Activated T-helper 1 cell treated with Interleukin-2 at 50 U/mL for 16 hours (primary cell): ENCODE results near the gene ARHGDIB.

Experiments used
- DNase-seq: peaks from one replicate; pipeline ENCODE4 v3.0.0-alpha.2; 2020; ENCODE audit warnings: low read depth

Gene ARHGDIB

DNA sequence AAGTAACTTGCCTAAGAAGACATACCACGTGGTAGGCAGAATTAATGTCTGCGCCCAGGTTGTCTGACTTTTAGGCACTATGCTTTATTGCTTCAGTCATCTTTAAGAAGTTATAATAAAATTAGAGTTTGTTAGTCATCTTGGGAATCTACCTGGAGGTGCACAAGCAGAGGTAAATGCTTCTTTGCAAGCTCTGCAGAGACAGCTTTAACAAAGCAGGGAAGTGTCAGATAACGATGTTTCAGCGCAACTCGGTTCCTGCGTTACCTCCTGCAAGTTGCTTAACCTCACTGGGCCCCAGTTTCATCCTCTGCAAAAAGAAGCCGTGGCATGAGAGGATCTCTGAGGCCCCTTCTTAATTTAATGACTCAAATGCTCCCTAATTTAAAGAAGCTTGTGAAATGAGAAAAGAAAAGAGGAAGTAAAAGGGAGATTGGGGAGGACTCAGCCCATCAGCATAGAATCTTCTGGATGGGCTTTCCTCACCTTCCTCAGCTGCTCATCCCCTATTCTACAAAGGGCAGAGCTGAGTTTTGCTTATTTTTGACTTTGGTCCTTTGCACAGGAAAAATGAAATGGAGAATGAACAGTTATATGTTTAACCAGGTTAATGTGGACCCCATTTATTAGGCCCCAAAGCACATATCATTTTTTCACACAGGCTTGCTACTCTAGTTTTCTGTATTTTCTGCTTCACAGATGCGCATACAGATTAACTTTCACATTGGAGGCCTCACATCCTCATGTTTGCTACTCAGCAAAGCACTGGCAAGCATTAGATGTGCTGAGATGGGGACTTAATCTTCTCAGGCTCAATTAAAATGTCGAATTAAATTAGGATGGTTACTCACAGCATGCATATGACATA is 5.1 kb downstream of the ARHGDIB start:
- DNase-seq: no peak

DNA sequence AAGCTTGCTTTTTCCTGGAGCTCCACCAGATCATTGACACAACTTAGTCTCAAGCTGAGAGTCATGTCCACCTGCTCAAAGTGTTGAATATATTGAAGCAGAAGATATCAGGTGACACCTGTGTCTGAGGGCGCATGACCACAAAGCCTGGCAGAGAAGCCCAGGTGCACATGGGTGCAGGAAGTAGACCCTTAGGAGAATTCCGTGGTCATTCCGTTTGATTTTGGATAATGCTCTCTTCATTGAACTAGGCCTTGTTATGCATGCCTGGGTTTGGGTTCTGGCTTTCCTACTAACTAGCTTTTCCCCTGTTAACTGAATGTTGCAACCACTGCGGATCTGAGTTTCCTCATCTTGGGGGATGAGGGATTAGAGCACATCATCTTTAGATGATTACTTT is 7.1 kb downstream of the ARHGDIB start:
- DNase-seq: no peak

DNA sequence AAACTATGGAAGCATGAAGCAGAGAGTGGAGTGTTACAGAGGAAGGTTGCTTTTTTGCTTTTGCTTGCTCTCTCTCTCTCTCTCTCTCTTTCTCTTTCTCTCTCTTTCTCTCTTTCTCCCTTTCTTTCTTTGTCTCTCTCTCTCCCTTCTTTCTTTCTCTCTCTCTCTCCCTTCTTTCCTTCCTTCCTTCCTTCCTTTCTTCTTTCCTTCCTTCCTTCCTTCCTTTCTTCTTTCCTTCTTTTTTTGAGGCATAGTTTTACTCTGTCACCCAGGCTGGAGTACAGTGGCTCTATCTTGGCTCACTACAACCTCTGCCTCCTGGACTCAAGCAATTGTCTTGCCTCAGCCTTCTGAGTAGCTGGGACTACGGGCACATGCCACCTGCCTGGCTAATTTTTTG is 7.6 kb downstream of the ARHGDIB start:
- DNase-seq: no peak

DNA sequence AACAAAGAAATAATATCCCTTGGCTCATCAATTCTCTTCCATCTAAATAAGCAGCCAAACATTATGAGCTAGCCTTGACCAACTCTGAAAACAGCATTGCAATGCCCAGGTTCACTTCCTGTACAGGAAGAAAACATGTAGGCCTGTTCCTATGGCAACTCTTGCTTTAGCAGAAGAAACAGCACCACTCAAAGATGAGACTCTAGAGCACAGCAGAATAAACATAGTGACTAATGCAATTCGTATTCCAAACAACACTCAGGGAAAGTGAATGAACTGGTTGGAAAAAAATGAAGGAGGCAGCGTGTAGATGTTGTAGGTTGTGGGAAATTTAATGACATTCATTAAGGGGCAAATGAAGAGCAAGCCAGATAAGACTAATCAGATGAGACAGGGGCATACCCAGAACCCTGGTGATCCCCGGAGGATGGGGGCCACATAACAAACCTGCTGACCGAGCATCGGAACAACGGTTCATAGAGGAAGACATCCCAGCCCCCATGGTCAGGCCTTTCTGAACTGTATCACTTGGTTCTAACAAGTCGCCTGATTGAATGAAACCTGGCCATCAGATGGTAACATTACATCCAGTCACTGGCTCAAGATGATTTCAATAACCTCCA is 9.0 kb downstream of the ARHGDIB start:
- DNase-seq: no peak

DNA sequence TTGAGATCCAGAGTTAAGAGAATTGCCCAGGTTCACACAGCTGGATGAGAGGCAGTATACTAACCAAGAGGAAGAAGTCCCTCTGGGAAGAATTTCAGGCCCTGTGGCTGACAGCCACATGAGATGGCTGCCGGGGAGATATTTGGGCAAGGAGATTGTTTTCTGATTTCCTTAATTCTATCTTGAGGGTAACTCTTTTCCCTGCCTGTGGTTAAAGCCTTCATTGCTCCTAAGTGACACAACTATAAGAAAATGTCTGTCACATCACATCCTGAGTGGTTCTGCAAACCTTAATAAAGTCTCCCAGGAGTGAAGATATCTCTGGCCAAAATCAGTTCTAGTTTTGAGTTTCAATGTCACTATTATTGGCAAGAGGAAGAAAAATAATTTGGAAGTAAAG is 9.6 kb downstream of the ARHGDIB start:
- no peak for DNase-seq

DNA sequence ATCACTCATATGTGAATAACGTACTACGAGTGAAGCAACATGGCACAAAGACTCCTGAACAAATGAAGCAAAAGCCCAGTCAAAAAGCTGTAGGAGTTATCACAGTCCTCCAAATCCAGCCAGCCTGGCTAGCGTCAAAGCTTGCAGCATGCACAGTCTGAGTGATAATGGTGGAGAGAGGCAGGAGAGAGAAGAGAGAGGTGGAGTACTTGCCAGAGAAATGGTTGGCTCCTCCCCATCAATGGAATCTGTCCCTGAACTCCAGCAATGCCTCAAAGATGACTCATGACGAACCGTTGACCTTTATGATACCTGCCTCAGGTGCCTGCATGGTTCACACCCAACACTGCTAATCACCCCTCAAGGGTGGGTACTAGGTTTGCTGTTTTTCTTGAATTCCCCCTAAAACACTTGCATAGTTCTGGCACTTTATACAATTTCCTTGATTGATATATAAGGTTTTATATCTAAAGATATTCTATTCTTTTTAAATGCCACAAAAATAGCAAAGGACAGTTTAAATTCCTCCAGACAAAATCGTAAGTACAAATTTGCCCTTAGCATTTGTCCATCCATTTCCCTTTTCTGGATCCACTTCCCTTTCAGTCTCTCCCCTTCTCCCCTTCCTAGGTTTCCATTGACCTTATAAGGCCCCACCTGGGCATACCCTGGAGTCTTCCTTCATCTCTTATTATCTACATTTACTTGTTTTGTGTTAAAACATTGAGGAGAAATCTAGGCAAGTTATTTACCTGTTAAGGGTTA is 10.2 kb downstream of the ARHGDIB start:
- no peak for DNase-seq

DNA sequence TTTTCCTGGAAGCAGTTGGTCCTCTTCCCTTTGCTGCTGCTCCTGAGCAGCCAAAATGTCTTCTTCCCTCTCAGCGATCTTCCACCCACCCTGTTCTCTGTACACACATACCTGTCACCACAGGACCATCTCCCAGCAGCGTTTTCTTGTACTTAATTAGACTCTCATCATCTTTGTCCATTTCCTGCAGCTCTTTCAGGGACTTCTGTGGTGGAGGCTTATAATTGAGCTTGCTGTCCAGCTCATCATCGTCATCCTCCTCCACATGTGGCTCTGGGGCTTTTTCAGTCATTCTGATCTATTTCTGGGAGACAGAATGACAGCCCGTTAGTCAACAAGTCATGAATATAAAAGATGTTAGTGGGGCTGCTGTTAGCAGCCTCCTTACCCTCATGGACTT is 11.0 kb downstream of the ARHGDIB start:
- DNase-seq: no peak

DNA sequence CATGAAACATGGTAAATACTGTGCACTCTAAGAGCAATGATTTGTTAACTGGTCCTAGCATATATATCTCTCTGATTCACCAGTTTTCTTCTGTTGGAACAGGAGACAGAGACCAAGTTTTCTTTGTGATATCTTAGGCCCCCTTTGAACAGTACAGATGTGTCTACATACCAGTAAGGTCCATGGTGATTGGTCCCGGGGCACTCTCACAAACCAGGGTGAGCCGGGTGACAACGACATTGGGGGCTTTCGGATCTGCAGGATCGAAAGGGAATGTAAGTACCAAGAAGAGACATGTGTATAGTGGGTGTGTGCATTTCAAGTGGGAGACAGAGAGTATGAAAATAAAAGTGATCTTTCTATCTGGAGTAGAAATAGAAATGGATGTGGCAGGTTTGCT is 11.8 kb downstream of the ARHGDIB start:
- DNase-seq: no peak

DNA sequence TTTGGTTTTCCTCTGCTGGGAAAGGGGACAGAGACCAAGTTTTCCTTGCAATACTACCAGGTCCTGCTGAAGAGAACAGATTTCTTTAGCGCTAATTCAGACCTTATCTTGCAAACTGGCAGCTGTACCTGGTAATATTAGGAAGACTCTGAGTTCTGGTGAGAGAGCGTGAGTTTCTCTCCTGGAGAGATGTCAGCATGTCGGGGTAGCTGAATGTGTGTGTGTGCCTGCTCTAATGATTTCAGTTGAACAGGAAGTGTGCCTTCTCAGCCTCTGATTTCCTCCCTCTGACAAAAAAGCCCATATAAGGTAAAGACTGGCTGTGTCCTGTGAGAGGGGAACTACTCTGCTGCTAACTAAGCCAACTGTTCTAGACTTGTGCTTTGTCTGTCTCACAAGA is 12.7 kb downstream of the ARHGDIB start:
- no peak for DNase-seq

DNA sequence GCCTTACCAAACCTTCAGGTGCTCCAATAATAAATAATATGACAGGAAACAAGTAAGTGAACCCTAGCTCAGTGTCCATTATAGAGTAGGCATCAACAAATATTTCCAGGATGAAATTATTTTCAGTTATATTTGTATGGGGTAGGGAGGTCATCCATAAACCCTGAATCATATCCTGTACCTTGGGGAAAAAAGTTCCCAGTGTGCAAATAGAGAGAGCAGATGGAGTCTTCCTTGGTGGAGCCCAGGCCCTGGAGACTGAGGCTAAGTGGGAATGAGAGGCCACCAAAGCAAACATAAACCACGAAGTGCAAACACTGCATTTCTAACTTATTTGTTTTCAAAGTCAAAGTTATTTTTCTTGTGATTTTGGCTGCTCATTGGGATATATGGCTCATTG is 14.5 kb downstream of the ARHGDIB start:
- DNase-seq: no peak

DNA sequence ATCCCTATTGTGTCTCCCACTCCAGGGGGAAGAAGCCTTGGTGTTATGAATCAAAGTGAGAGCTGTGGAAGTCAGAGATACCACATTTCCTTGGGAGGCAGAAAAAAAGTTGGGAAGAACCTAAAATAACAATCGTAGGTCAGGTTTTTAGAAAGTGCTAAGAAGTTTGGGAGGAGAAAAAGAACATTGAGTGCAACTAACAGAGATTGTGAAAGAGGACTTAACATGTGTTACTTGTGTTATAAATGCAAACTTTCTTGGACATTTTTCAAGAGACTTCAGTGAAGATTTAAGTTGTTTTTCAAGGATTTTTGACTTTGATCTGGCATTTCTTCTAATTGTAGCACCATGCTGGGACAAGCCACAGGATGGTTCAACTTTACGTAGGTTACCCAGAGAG is 15.2 kb downstream of the ARHGDIB start:
- DNase-seq: no peak

DNA sequence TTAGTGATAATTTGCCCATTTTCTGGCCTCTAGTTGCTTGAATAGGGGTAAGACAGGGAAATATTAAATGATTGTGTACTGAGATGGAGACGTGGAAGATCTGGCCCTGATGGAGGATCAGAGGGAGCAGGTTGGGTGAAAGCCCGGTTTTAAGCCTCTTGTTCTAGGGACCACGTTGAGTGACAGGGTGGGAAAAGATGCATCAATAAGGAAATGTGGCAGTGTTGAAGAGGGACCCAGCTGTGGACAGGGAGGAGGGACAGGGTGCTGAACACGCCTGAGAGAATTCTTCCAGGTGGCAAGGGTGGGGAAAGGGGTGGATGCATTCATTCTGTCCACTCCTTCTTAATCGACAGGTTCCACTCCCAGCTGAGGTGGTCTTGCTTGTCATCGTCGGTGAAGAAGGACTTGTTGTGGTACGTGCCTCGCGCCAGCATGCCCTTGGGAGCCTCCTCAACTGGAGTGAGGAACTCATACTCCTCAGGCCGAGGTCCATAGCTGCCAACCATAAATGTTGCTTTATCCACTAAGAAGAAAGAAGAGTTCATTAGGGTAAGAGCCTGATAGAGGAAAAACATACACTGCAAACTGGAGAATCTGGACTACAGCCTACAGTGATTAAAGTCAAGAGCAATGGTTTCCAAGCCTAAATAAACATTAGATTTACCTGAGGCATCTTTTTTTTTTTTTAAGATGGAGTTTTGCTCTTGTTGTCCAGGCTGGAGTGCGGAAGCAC is 19.0 kb downstream of the ARHGDIB start:
- DNase-seq: no peak

DNA sequence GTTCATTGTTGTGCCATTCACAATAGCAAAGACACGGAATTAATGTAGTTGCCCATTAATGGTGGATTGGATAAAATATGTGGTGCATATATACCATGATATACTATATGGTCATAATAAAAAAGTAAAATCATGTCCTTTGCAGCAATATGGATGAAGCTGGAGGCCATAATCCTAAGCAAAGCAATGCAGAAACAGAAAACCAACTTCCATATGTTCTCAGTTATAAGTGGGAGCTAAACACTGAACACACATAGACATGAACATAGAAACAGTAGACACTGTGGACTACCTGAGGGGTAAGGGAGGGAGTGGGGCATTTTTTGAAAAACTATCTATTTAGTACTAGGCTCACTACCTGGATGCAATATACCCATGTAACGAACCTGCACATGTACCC is 20.0 kb downstream of the ARHGDIB start:
- no peak for DNase-seq

DNA sequence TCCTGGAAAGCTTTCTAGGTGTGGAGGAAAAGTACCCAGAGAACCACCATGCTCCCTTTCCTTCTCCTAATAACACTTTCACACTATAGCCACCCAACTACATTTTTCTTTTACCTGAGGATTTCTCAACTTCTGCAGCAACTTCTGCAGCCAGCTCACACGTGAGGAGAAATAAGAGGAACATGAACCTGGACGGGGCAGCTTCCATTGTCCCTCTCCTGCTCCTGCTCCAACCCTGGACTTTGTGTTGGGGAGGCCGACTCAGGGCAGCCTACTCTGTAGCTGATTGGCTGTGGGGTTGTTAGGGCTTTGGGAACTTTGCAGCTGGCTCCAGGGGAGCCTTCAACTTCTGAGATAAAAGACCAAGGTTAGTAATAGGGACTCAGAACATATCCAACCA is 23.1 kb downstream of the ARHGDIB start, which contains the start of gene ERP27:
Gene ERP27, minus strand, starts transcription at position 237 of the 400 bp plus-strand sequence. Its CDS starts 29 bp downstream, at position 208.
- no peak for DNase-seq

DNA sequence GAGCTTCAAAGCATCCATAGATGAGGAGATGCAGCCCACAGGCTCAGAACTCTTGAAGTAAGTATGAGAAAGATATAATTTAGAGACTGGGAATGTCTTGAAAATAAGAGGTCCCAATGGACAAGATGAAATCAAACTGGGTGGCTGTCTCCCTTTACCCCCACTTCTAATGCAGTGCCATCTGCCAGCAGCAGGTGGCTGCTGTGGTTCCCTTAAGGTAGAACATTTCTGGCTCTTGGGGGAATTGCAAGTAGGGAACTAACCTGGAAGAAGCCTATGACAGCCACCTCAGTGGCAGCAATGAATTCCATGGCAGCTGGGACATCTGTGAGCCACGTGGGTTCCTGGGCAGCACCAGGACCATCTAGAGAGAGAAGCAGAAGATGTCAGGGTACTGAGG is 23.7 kb downstream of the ARHGDIB start:
- DNase-seq: no peak

DNA sequence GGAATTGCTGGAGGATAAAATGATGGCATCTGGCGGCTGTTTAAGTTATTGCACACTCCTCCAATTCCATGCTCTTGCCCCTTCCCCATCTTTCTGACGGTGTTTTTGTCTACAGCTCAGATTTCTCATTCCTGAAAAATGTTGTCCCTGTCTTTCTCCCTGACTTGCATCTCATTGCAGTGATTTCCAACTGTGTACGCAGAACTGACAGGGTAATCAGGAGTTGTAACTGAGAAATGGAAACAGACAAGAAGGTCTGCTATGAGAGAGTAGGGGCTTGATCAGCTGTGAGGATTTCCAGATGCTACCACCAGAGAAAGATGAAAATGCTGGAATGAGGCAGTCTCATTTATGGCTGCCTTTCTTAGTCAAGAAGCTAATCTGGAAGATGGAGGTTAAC is 24.4 kb downstream of the ARHGDIB start:
- DNase-seq: no peak

DNA sequence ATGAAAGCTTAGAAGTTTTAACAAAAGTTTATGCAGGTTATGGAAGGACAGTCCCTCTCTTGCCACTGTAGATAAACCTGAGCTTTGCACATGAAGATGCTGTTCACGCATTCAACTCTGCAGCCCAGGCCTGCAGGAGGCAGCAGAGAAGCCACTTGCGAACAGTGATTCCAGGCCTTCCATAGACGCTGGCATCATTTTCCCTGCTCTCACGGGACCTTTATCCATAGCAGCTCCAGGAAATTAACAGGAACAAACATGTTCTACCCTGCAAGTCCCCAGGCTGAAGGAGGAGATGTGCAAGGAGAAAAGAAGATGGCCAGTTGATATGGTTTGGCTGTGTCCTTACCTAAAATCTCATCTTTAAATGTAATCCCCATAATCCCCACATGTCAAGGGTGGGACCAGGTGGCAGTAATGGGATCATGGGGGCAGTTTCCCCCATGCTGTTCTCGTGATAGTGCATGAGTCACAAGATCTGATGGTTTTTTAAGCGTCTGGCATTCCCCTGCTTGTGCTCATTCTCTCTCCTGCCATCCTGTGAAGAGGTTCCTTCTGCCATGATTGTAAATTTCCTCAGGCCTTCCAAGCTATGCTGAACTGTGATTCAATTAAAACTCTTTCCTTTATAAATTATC is 25.1 kb downstream of the ARHGDIB start:
- no peak for DNase-seq

DNA sequence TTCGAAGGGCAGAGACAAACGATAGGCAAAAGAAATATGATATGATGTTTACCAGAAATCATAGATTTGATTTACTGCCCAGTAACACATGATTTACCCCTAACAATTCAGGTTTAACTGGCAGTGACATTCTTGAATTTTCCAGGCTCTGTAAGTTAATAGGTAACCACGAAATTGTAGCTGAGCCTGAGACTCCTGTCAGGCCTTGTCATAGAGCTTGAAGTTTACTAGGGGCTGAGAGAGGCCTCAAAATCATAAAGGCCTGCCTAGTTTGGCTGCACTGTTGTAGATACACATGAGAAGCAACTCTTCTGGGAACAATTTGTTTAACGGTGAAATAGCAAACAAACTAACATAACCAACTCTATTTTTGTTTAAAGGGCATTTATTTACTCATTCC is 26.4 kb downstream of the ARHGDIB start:
- no peak for DNase-seq

DNA sequence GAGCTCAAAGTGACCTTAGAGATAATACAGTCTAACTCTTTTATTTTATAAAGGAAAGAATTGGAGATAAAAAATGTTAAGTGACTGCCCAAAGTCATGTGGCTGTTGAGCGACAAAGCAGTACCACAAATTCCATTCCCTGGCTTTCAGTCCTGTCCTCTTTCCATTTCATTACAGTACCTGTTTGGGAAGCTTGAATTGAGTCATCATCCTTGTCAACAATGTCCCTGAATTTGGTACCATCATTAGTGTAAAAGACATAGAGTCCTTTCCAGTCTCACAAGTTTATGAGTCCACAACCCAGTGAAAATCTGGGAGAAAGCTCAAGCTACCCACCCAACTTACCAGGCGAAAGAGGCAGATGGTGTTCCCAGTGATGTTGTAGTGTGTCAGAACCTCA is 26.9 kb downstream of the ARHGDIB start:
- DNase-seq: no peak

DNA sequence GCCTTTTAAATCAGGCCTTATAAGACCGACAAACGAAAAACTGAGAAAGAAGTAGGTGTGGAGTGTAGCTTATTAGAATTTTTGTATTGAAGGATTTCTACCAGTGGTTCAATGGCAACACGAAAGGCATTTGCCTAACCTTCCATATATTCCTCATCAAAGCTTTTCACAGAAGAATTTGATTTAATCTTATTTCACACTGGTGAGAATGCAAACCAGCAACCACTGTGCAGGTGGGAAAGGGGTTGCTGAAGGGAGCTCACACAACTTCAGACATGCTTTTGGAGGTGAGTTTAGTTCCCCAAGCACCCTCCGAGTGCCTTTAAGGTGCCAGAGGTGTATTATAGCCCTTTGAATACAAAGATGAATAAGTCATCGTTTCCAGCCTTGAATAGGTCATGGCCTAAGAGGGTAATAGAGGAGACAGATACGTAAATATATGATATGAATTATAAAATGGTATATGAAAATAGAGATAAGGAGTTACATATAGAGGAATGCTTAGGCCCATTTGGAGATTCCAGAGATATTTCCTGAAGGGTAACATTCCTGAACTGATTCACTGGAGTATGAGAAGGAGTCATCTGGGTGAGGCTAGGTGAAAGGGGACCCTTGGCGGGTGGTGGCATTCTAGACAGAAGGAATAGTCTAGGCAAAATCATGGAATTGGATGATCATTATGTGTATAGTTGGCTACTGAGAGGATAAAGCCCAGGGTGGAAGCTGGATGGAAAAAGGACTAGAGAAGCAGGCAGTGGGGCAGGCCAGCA is 29.4 kb downstream of the ARHGDIB start:
- no peak for DNase-seq

DNA sequence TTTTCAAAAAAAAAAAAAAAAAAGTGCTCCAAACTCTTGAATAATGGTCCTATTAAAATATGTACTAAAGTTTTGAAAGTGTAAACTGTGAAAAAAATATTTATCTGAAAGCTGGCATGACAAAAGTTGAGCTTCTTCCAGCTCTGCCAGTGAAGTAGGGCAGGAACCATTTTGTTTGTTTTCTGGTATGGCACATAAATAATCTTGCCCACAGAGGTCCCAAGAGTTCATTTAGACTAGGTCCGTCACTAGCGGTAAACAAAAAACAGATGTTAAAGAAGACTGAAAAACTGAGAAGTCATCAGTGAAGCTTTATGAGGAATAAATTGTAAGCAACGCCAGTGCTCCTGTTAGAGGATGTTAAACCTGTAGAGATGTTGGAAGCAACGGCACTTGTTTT is 30.0 kb downstream of the ARHGDIB start:
- DNase-seq: no peak
